HG03442 (cell line): ENCODE data around the gene TCF4.

ENCODE experiments used
- ATAC-seq: cut with Tn5 transposase; IDR thresholded peaks from one replicate; pipeline ENCODE4 v1.9.1; 2021; ENCODE audit warnings: mild to moderate bottlenecking, moderate library complexity; ENCODE audit not compliant: unreplicated experiment

TCF4 gene

GRCh38 chr18:55275039-55275901 lies 312.7 kb downstream of the TCF4 start:
- ATAC-seq: no peak

GRCh38 chr18:55272510-55273243 lies 315.3 kb downstream of the TCF4 start:
- ATAC-seq: no peak

- no peak for ATAC-seq
These were observed 318.4 kb downstream of the TCF4 start for GRCh38 chr18:55269622-55270021.

- peak; percentile 53 for ATAC-seq
These were observed 319.2 kb downstream of the TCF4 start for GRCh38 chr18:55268628-55269275.

- ATAC-seq: peak; percentile 69
These were observed 319.8 kb downstream of the TCF4 start for GRCh38 chr18:55268151-55268601.

- no peak for ATAC-seq
These were observed 321.0 kb downstream of the TCF4 start for GRCh38 chr18:55266981-55267380.

GRCh38 chr18:55265984-55266383 lies 322.0 kb downstream of the TCF4 start:
- ATAC-seq: peak; percentile 33

GRCh38 chr18:55265130-55265675 lies 322.8 kb downstream of the TCF4 start:
- ATAC-seq: no peak

- ATAC-seq: no peak
These were observed 323.9 kb downstream of the TCF4 start for GRCh38 chr18:55264108-55264507.

- ATAC-seq: no peak
These were observed 325.9 kb downstream of the TCF4 start for GRCh38 chr18:55262021-55262560.

GRCh38 chr18:55261253-55261652 lies 326.7 kb downstream of the TCF4 start:
- no peak for ATAC-seq

GRCh38 chr18:55258088-55258487 lies 329.9 kb downstream of the TCF4 start:
- ATAC-seq: no peak

GRCh38 chr18:55256929-55257289 lies 331.1 kb downstream of the TCF4 start:
- ATAC-seq: no peak

GRCh38 chr18:55256226-55256928 lies 331.6 kb downstream of the TCF4 start:
- no peak for ATAC-seq

- no peak for ATAC-seq
These were observed 334.2 kb downstream of the TCF4 start for GRCh38 chr18:55253814-55254213.

GRCh38 chr18:55252901-55253300 lies 335.1 kb downstream of the TCF4 start:
- peak; percentile 36 for ATAC-seq

GRCh38 chr18:55252053-55252675 lies 335.8 kb downstream of the TCF4 start:
- no peak for ATAC-seq

GRCh38 chr18:55251254-55251971 lies 336.6 kb downstream of the TCF4 start:
- ATAC-seq: no peak

GRCh38 chr18:55250768-55251173 lies 337.2 kb downstream of the TCF4 start:
- peak; percentile 43 for ATAC-seq
